ENCODE data around the gene SNAPC5.
"Not testable (repeated sequence)": the region's sequence is repeated elsewhere in the genome, so short reads cannot be mapped to it uniquely, and the experiment has no call there.

GRCh38 chr15:66467162-66468040 lies 30.2 kb downstream of the SNAPC5 start:
- TF ChIP-seq EZH2phosphoT487 (conservative IDR thresholded peaks at IDR 0.05; ENCODE audit: low read length); CTCF (IDR thresholded peaks at IDR 0.05; ENCODE audit: insufficient read depth, low read length, poor library complexity, severe bottlenecking): not testable (repeated sequence)

Measured in SU-DHL-6 (cell line).